ENCODE results near the gene TECRL.

The TECRL gene

DNA sequence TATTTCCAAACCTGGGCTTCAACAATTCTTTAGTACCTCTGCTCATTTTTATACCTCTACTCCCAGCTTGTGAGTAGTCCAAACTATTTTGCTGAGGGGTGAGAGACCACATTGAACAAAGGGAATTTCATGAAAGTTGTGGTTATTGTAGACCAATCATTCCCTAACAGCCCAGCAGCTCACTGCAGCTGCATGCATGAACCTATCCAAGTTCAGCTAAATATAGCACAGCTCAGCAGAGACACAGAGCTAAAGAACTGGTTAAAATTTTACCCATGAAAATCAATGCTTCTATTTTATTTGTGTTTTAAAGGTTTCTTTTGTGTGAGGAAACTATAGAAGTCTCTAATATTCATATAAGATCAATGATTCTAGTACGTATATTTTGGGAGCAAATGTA lies 82.7 kb downstream of the TECRL start:
- no peak for DNase-seq

DNA sequence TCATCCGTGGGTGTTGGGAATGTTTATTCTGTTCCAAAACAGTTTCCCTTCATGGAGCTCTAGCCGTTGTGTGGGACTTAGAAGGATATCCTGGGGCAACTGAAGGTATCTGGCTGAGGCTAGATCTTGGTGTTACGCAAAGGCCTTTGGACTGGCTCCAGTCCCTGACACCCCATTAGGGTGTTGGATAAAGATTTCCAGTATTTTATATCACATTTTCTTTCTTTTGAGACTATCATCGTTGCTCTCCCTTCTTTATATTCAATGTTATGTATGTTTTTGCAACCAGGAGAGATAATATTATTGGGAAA lies 103.0 kb downstream of the TECRL start:
- DNase-seq = no peak

DNA sequence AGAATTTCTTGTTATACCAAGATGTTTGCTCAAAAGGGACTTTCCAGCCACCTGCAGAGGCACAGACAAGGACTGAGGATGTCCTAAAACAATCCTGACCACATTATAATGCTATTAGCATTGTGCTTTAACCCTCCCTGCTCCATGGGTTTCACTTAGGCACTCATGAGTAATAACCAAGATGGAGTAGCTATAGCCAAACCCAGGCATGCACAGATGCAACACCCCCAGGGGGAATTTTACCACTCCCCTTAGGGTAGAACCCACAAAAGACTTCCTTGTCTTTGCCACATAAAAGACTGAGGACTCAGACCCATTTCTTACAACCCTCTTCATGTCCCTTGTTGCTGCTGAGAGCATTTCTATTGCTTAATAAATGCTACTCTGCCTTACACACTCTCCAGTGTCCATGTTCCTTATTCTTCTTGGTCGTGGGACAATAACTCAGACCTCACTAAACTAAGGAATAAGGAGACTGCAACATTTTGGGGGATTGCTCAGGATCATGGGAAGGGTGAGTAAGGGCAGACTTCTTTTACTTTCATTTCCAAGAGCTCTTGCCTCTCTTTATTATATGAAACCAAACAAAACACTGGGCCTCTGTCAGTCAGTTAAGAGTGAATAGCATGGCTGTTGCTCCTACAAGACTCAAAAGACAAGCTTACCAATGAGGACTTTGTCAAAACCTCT lies 103.5 kb downstream of the TECRL start:
- no peak for DNase-seq

DNA sequence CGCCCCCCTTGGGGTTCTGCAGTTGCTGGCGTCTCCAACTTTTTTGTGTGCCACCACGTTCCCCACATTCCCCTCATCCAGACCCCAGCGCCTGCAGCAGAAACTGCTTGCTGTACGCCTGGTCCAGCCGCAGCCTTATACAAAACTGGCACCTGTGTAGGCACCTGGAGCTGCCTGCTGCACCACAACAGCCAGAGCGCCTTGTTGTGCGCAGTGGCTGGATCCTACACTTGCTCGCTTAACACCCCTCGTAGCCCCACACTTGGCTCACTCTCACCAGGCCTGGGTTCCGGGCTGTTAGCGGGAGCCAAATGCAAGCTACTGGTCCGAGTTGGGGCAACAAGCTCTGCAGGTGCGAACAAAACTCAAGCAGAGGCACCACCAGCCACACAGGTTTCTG lies 136.8 kb downstream of the TECRL start:
- DNase-seq = no peak

DNA sequence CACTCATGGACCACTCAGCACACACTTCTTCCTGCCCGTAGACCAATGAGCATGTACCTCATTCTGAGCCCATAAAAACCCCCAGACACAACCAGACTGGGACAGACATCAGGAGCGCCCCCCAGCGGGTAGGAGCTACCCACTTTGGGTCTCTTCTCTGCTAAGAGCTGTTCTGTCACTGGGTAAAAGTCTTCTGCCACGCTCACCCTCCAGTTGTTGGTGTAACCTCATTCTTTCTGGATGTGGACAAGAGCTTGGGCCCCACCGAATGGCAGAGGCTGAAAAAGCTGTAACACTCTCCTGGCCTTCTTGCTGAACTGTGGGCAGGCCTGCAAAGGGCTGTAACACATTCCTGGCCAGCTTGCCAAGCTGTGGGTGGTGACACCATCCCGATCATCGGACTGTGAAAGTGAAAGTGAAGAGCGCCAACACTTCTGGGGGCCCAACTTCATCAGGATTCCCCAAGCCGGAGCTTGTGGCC lies 137.6 kb downstream of the TECRL start:
- no peak for DNase-seq

DNA sequence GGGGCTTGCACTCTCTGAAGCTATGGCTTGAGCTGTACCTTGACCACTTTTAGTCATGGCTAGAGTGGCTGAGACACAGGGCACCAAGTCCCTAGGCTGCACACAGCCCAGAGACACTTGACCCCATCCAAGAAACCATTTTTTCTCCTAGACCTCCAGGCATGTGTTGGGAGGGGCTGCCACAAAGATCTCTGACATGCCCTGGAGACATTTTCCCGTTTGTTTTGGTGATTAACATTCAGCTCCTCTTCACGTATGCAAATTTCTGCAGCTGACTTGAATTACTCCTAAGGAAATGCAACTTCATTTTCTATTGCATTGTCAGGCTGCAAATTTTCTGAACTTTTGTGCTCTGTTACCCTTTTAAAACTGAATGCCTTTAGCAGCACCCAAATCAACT lies 142.6 kb downstream of the TECRL start:
- no peak for DNase-seq

DNA sequence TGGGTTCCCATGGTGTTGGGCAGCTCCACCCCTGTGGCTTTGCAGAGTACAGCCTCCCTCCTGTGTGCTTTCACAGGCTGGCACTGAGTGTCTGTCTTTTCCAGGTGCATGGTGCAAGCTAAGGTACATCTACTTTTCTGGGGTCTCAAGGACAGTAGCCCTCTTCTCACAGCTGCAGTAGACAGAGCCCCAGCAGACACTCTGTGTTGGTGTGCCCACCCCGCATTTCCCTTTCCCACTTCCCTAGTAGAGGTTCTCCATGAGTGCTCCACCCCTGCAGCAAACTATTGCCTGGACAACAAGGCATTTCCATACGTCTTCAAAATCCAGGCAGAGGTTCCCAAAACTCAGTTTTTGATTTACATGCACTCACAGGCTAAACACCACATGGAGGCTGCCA lies 143.0 kb downstream of the TECRL start:
- no peak for DNase-seq

DNA sequence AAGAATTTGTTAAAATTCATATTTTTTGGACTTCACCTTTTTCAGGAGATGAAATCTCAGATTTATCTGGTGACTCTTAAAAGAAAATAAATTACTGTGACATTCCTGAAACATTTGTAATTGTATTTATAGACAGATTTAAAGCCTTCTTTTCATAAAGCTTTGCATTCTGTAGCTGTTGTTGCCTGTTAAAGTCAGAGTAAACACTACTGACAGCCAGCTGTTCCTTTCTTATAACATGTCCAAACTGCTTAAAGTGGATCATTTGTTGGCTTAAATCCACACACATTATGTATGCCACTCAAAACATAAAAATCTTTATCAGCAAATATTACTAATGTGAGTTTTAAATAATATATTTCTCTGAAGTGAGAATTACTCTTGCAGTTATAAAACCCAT lies 157.5 kb downstream of the TECRL start:
- DNase-seq = no peak

DNA sequence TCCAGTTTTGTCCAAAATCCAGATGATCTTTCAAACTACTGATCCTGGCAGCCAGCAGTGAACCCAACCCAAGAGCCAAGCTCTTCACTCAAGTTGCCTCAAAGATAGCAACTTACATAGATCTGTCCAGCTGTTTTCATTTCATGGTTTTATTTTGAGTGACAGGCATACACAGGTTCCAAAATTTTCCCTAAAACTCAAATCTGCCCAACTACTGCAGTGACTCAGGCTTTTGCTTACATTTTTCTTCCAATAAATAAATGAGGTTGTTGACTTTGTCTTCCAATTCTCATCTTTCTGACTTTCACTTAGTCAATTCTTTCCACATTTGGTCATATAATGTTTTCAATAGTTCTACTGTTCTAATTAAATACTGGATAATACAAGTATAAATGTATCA lies 158.8 kb downstream of the TECRL start:
- no peak for DNase-seq

DNA sequence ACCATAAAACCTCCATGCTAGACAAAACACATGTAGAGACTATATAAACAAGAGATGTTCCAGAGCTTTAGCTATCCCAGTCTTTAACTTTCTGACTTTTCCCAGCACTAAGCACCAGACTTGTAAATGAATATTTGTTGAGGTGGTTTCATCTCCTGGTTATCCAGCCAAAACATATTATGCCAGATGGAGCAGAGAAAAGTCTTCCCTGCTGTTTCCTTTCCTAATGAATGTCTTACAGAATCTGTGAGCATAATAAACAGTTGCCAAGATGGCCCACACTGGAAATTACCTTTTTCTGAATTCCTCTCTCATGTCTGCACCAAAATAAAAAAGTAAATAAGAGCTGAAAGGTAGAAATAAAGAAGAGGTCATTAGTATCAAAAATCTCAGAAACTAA lies 159.2 kb downstream of the TECRL start:
- DNase-seq = no peak

DNA sequence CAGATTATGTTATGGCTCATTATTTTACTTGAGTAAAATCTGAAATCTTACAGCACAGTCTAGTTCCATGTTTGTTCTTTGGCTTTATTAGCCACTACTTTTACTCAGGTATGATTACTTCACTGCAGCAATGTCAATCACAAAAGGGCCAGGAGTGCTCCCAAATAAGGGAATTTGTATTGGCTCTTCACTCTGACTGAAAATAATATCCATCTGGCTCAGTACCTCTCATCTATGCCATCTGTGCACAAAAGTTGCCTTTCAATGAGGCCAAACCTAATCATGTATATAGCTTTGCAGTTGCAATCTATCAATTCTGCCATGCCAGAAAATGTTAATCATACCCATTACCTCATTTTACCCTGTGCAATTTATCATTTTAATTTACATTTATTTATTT lies 161.1 kb downstream of the TECRL start:
- DNase-seq = no peak

DNA sequence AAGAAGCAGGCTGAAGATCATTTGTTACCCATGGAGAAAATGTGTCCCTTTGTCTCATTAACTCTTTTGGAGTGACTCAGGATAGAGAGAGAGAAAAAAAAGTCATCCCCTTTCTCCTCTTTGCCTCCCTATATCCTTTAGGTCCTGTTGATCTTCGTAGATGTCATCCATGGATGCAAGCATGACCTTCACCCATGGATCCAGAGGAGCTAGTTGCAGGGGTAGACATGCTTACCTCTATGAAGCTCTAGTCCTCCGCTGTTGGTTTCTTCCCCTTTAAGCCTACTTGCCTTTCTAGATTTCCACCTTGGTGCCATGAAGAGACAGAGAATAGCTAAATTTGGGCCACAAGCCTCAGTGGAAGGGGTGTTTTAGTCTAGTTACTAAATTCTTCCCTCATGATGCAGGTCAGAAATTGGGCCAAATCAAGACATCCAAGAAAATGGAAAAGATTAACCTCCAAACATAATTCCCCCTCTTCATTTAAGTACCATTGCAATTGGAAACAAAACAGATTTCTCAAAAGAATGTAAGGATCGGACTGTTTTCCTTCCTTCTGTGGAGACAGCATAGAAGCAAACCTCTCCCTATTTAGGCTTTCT lies 178.4 kb downstream of the TECRL start:
- DNase-seq = no peak
